Measurements from ENCODE around the gene SLC9A9.

DNA sequence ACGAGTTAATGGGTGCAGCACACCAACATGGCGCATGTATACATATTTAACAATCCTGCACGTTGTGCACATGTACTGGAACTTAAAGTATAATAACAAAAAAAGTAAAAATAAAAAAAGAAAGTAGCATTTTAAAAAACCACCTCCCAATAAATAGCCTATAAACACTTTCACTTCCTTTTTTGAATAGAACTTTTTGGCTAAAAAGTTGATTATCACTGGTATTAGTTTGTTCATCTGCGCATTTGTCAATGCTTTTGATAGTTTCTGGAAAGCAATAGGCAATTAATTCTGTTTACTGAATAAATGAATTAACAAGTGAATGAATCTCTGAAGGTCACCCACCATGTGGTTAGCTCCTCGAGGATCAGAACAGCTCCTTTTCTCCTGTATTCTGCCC, 179.9 kb downstream of the SLC9A9 start:
- TF ChIP-seq, protein P1, sequence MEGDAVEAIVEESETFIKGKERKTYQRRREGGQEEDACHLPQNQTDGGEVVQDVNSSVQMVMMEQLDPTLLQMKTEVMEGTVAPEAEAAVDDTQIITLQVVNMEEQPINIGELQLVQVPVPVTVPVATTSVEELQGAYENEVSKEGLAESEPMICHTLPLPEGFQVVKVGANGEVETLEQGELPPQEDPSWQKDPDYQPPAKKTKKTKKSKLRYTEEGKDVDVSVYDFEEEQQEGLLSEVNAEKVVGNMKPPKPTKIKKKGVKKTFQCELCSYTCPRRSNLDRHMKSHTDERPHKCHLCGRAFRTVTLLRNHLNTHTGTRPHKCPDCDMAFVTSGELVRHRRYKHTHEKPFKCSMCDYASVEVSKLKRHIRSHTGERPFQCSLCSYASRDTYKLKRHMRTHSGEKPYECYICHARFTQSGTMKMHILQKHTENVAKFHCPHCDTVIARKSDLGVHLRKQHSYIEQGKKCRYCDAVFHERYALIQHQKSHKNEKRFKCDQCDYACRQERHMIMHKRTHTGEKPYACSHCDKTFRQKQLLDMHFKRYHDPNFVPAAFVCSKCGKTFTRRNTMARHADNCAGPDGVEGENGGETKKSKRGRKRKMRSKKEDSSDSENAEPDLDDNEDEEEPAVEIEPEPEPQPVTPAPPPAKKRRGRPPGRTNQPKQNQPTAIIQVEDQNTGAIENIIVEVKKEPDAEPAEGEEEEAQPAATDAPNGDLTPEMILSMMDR (IDR thresholded peaks at IDR 0.05), result no peak
- TF ChIP-seq POLR2A (IDR thresholded peaks at IDR 0.05; ENCODE audit: low read depth) (no peak), POLR2AphosphoS5 (IDR thresholded peaks at IDR 0.05) (no peak), EP300 (IDR thresholded peaks at IDR 0.05) (no peak)

All from esophagus muscularis mucosa (tissue), 4 donors.